Keratinocyte (primary cell): ENCODE measurements around the gene GALP.

ENCODE experiments used
- CTCF ChIP-seq, 3 experiments: IDR thresholded peaks in 1 of 3; conservative IDR thresholded peaks in 1 of 3; optimal IDR thresholded peaks in 1 of 3; 2 replicates in 2 of 3; 3 replicates in 1 of 3; pipeline versions ENCODE3 to v1.5.1; 2011; ENCODE audit warnings: low read length in 3 of 3, mild to moderate bottlenecking in 3 of 3, moderate library complexity in 2 of 3, control low read depth in 1 of 3, inconsistent platforms in 1 of 3; ENCODE audit not compliant: insufficient read depth in 2 of 3; ENCODE audit errors: extremely low read depth in 1 of 3
- EZH2 ChIP-seq: IDR thresholded peaks from one replicate; pipeline ENCODE4 v1.6.1; 2012; ENCODE audit warnings: inconsistent platforms, mild to moderate bottlenecking, low read length, moderate library complexity

GRCh38 chr19:56167064-56167578, 8.7 kb upstream of the GALP start:
- TF ChIP-seq EZH2 = no peak
- no peak for TF ChIP-seq CTCF (optimal IDR thresholded peaks at IDR 0.05 in 1 of 3, IDR thresholded peaks at IDR 0.05 in 1 of 3, conservative IDR thresholded peaks at IDR 0.05 in 1 of 3; ENCODE audit: extremely low read depth in 1 of 3, insufficient read depth in 2 of 3, low read length in 3 of 3)
